IMR-90 (cell line): ENCODE data around the gene KRTAP5-4. TPM values are rescaled to one million over a fixed set of nuclear protein-coding genes. Genes with fewer than 3 reads are reported as not detected.

Experiments used
- ATAC-seq: fragments of 200-7000 bp; cut with Tn5 transposase; 2 replicates; pipeline ENCODE4 v1.9.1; 2020; ENCODE audit warnings: low read depth, mild to moderate bottlenecking, moderate library complexity
- BruUV-seq: library from RNA; stranded (reverse); fragments of 400-500 nt; replicated peaks from 2 replicates; lab custom pipeline; 2021; lab: Mats Ljungman, UMichigan
- CTCF ChIA-PET: fragments of 300-600 bp; formaldehyde crosslinking; extraction: SDS; loops from one replicate; lab custom pipeline; 2021; ENCODE audit warnings: antibody characterized with exemption; lab: Yijun Ruan, JAX
- POLR2A ChIA-PET: fragments of 300-600 bp; sonication (Branson Sonifier 250); formaldehyde crosslinking; loops from one replicate; lab custom pipeline; 2022; ENCODE audit warnings: antibody characterized with exemption; ENCODE audit not compliant: unreplicated experiment; lab: Charles Lee
- DNase-seq: peaks from one replicate; pipeline ENCODE4 v3.0.0; 2013
- H2AFZ ChIP-seq: replicated peaks from 2 replicates; pipeline ENCODE3; 2013; ENCODE audit warnings: low read length, mild to moderate bottlenecking; ENCODE audit not compliant: poor library complexity
- H2AK5ac ChIP-seq: 2 replicates; pipeline ENCODE4 v1.6.1; 2013; ENCODE audit warnings: low read depth, low read length, inconsistent platforms
- H2AK9ac ChIP-seq: replicated peaks from 2 replicates; pipeline ENCODE3; 2013; ENCODE audit warnings: mild to moderate bottlenecking, low read depth, low read length, moderate library complexity; ENCODE audit not compliant: poor library complexity
- H2BK120ac ChIP-seq: 2 replicates; pipeline ENCODE4 v1.6.1; 2013; ENCODE audit warnings: low read depth, low read length, inconsistent platforms
- H2BK15ac ChIP-seq: 3 replicates; pipeline ENCODE4 v1.6.1; 2013; ENCODE audit warnings: low read depth, low read length, inconsistent platforms
- H2BK20ac ChIP-seq: 2 replicates; pipeline ENCODE4 v1.6.1; 2013; ENCODE audit warnings: low read depth, mild to moderate bottlenecking, inconsistent platforms, low read length, moderate library complexity
- H2BK5ac ChIP-seq: 2 replicates; pipeline ENCODE4 v1.6.1; 2013; ENCODE audit warnings: mild to moderate bottlenecking, low read depth, low read length, inconsistent platforms; ENCODE audit not compliant: poor library complexity, severe bottlenecking
- H3K14ac ChIP-seq: replicated peaks from 2 replicates; pipeline ENCODE4 v1.6.1; 2013; ENCODE audit warnings: low read depth, low read length, inconsistent platforms
- H3K18ac ChIP-seq: 2 replicates; pipeline ENCODE4 v1.6.1; 2013; ENCODE audit warnings: low read depth, low read length, control low read depth
- H3K23ac ChIP-seq: 2 replicates; pipeline ENCODE4 v1.6.1; 2013; ENCODE audit warnings: low read depth, low read length, inconsistent platforms
- H3K27ac ChIP-seq: 2 replicates; pipeline ENCODE4 v1.5.1; 2013; ENCODE audit warnings: mild to moderate bottlenecking, control low read depth, low read length; ENCODE audit not compliant: insufficient read depth
- H3K27me3 ChIP-seq: 2 replicates; pipeline ENCODE4 v1.6.1; 2013; ENCODE audit warnings: low read length; ENCODE audit not compliant: control insufficient read depth, insufficient read depth
- H3K36me3 ChIP-seq: 2 replicates; pipeline ENCODE4 v1.6.1; 2013; ENCODE audit warnings: low read length, mixed read lengths; ENCODE audit not compliant: control insufficient read depth, insufficient read depth
- H3K4ac ChIP-seq: 2 replicates; pipeline ENCODE4 v1.6.1; 2013; ENCODE audit warnings: low read depth, low read length, inconsistent platforms
- H3K4me1 ChIP-seq: 2 replicates; pipeline ENCODE4 v1.6.1; 2013; ENCODE audit warnings: low read length, mixed read lengths; ENCODE audit not compliant: control insufficient read depth, insufficient read depth
- H3K4me2 ChIP-seq: 2 replicates; pipeline ENCODE4 v1.6.1; 2013; ENCODE audit warnings: low read depth, mild to moderate bottlenecking, control low read depth, low read length, moderate library complexity
- H3K4me3 ChIP-seq: 2 replicates; pipeline ENCODE4 v1.5.1; 2013; ENCODE audit warnings: low read depth, mild to moderate bottlenecking, control low read depth, low read length, moderate library complexity; ENCODE audit not compliant: insufficient read depth
- H3K56ac ChIP-seq: 2 replicates; pipeline ENCODE4 v1.6.1; 2013; ENCODE audit warnings: low read length, inconsistent platforms; ENCODE audit not compliant: insufficient read depth; ENCODE audit errors: extremely low read depth
- H3K79me1 ChIP-seq, 2 experiments: 2 replicates each; pipeline ENCODE4 v1.6.1; 2013; ENCODE audit warnings: low read length in 2 of 2, inconsistent platforms in 1 of 2, low read depth in 1 of 2
- H3K9ac ChIP-seq: 2 replicates; pipeline ENCODE4 v1.6.1; 2013; ENCODE audit warnings: low read depth, low read length, control low read depth
- H3K9me1 ChIP-seq: 2 replicates; pipeline ENCODE4 v1.6.1; 2013; ENCODE audit warnings: low read length, inconsistent platforms; ENCODE audit not compliant: insufficient read depth
- H3K9me3 ChIP-seq: 2 replicates; pipeline ENCODE4 v1.6.1; 2013; ENCODE audit warnings: low read length; ENCODE audit not compliant: control insufficient read depth, insufficient read depth
- H4K20me1 ChIP-seq: 2 replicates; pipeline ENCODE4 v1.6.1; 2013; ENCODE audit warnings: low read length, inconsistent platforms; ENCODE audit not compliant: insufficient read depth
- H4K5ac ChIP-seq: 2 replicates; pipeline ENCODE4 v1.6.1; 2013; ENCODE audit warnings: mild to moderate bottlenecking, low read depth, low read length, control low read depth
- H4K8ac ChIP-seq, 2 experiments: 2 replicates each; pipeline ENCODE4 v1.6.1; 2013; ENCODE audit warnings: low read depth in 2 of 2, low read length in 2 of 2, control low read depth in 1 of 2, inconsistent platforms in 1 of 2
- H4K91ac ChIP-seq: 2 replicates; pipeline ENCODE4 v1.6.1; 2013; ENCODE audit warnings: low read depth, low read length, inconsistent platforms; ENCODE audit not compliant: insufficient read depth
- BHLHE40 ChIP-seq: fragments of 150-350 bp; IDR thresholded peaks from 2 replicates; pipeline ENCODE4 v1.6.1; 2016; ENCODE audit warnings: mild to moderate bottlenecking, low read depth, low read length
- CEBPB ChIP-seq: IDR thresholded peaks from 2 replicates; pipeline ENCODE4 v1.6.1; 2012; ENCODE audit warnings: low read depth, low read length, improper control_type of control experiment
- CHD1 ChIP-seq: IDR thresholded peaks from 2 replicates; pipeline ENCODE4 v1.6.1; 2012; ENCODE audit warnings: low read depth, low read length, improper control_type of control experiment
- CTCF ChIP-seq: conservative IDR thresholded peaks from 2 replicates; pipeline ENCODE4 v1.5.1; 2012; ENCODE audit warnings: mild to moderate bottlenecking, low read depth, low read length, improper control_type of control experiment
- ELK1 ChIP-seq: fragments of 150-350 bp; IDR thresholded peaks from 2 replicates; pipeline ENCODE4 v1.6.1; 2016; ENCODE audit warnings: low read depth, mild to moderate bottlenecking, low read length, moderate library complexity, borderline replicate concordance
- FOS ChIP-seq: fragments of 150-350 bp; IDR thresholded peaks from 2 replicates; pipeline ENCODE4 v1.6.1; 2016; ENCODE audit warnings: low read depth, low read length
- MAFK ChIP-seq: IDR thresholded peaks from 2 replicates; pipeline ENCODE4 v1.6.1; 2012; ENCODE audit warnings: low read depth, low read length, improper control_type of control experiment
- MAZ ChIP-seq: IDR thresholded peaks from 2 replicates; pipeline ENCODE4 v1.6.1; 2012; ENCODE audit warnings: low read depth, mild to moderate bottlenecking, low read length, improper control_type of control experiment, moderate library complexity, borderline replicate concordance
- MXI1 ChIP-seq: IDR thresholded peaks from 2 replicates; pipeline ENCODE4 v1.6.1; 2012; ENCODE audit warnings: low read depth, mild to moderate bottlenecking, low read length, moderate library complexity, borderline replicate concordance
- NFE2L2 ChIP-seq: fragments of 150-350 bp; IDR thresholded peaks from 2 replicates; pipeline ENCODE4 v1.6.1; 2016; ENCODE audit warnings: low read depth, mild to moderate bottlenecking, low read length
- POLR2A ChIP-seq: IDR thresholded peaks from 2 replicates; pipeline ENCODE4 v1.6.1; 2012; ENCODE audit warnings: mild to moderate bottlenecking, low read depth, low read length
- RAD21 ChIP-seq: IDR thresholded peaks from 2 replicates; pipeline ENCODE4 v1.6.1; 2012; ENCODE audit warnings: low read length, improper control_type of control experiment
- RCOR1 ChIP-seq: IDR thresholded peaks from 2 replicates; pipeline ENCODE4 v1.6.1; 2012; ENCODE audit warnings: mild to moderate bottlenecking, low read length, improper control_type of control experiment; ENCODE audit not compliant: insufficient replicate concordance
- RFX5 ChIP-seq: IDR thresholded peaks from 2 replicates; pipeline ENCODE4 v1.8.0; 2012; ENCODE audit warnings: low read depth, mild to moderate bottlenecking, low read length, moderate library complexity
- SMC3 ChIP-seq: fragments of 150-350 bp; IDR thresholded peaks from 2 replicates; pipeline ENCODE4 v1.6.1; 2016; ENCODE audit warnings: low read depth, mild to moderate bottlenecking, antibody characterized with exemption, low read length, moderate library complexity
- USF2 ChIP-seq: fragments of 150-350 bp; IDR thresholded peaks from 2 replicates; pipeline ENCODE4 v1.6.1; 2017; ENCODE audit warnings: mild to moderate bottlenecking, antibody characterized with exemption, low read length, low read depth
- WGBS, 2 experiments: methylation state at CpG; one replicate each; pipeline versions ENCODE4 v1.1.5 to v1.1.7; 2013; ENCODE audit warnings: missing lambda C conversion rate in 2 of 2; ENCODE audit not compliant: insufficient read length in 1 of 2; ENCODE audit errors: extremely low coverage in 2 of 2; 5-methylcytosine and 5-hydroxymethylcytosine counted together
- dilution Hi-C: fragments of 300-500 bp; cut with HindIII; formaldehyde crosslinking; loops from one replicate; pipeline ENCODE4 v1.14.3; 2018; ENCODE audit warnings: low sequenced_read_pairs; ENCODE audit not compliant: unreplicated experiment
- in situ Hi-C: fragments of 300-500 bp; cut with MboI; formaldehyde crosslinking; loops from 3 replicates; pipeline ENCODE4 v1.14.3; 2019; ENCODE audit warnings: low sequenced_read_pairs, inconsistent platforms, mixed read lengths
- intact Hi-C: fragments of 100-400 bp; cut with micrococcal nuclease; formaldehyde crosslinking; loops from 2 replicates; pipeline ENCODE4 v1.10.0; 2022
- polyA plus RNA-seq, 3 experiments: library from polyadenylated mRNA; depleted of rRNA; stranded (reverse); fragments of >200 nt; gene quantifications; 2 replicates each; pipeline ENCODE4 v1.2.3, GENCODE V29; 2012; ENCODE audit warnings: low replicate concordance in 1 of 3
- total RNA-seq: library from RNA; depleted of rRNA; stranded (reverse); fragments of >200 nt; gene quantifications from 2 replicates; pipeline ENCODE4 v1.2.3, GENCODE V29; 2012

KRTAP5-4 gene
- total and polyA plus RNA-seq, 2 of the 4 experiments (the other 2 are of a cell fraction), result not detected

- Histone ChIP-seq H2BK20ac (no peak overlapping the region), H3K9ac (no peak overlapping the region), H3K56ac (no peak overlapping the region), H2BK5ac (no peak overlapping the region), H3K9me3 (no peaks in the 10 kb centered on the region), H3K4me1 (no peaks in the 10 kb centered on the region), H2BK120ac (no peak overlapping the region), H4K8ac (no peak overlapping the region), H3K79me1 (no peaks in the 10 kb centered on the region), H3K27ac (no peak overlapping the region), H3K4ac (no peak overlapping the region), H3K4me2 (no peak overlapping the region), H3K23ac (no peak overlapping the region), H3K9me1 (no peaks in the 10 kb centered on the region), H4K20me1 (no peaks in the 10 kb centered on the region), H2BK15ac (no peak overlapping the region), H3K36me3 (no peaks in the 10 kb centered on the region), H4K5ac (no peak overlapping the region), H3K4me3 (no peak overlapping the region), H3K14ac (no peak overlapping the region), H4K91ac (no peak overlapping the region), H3K27me3 (peaks cover 46% of the 10 kb centered on the region), H2AK9ac (no peak overlapping the region), H3K18ac (no peak overlapping the region), H2AFZ (no peak overlapping the region), H2AK5ac (no peak overlapping the region)
- intact Hi-C loops (no loop called here), dilution Hi-C loops (no loop called here), in situ Hi-C loops (no loop called here)
- POLR2A ChIA-PET, result no interaction called here
- no peak for TF ChIP-seq USF2
- no peak for TF ChIP-seq RCOR1
- no peak for TF ChIP-seq POLR2A
- no peak for TF ChIP-seq MAFK
- no peak for TF ChIP-seq FOS
- TF ChIP-seq SMC3, result no peak
- TF ChIP-seq RAD21, result no peak
- TF ChIP-seq CTCF, result no peak
- TF ChIP-seq CEBPB, result no peak
- no peak for TF ChIP-seq ELK1
- no peak for TF ChIP-seq MAZ
- TF ChIP-seq CHD1, result no peak
- no peak for TF ChIP-seq RFX5
- no peak for TF ChIP-seq NFE2L2
- no peak for TF ChIP-seq MXI1
- TF ChIP-seq BHLHE40, result no peak
- BruUV-seq, result no TSS peak
- DNase-seq (no peak), ATAC-seq (no peak)
- CTCF ChIA-PET, result interaction anchor here (0.8 kb wide), 1 partner anchor 10 kb away, joined by 3 read pairs; no protein-coding TSS in a partner anchor
- 96% methylated on average over 12 of the region's 20 CpGs; no CpG with 5 or more reads in 1 of the 2 experiments for WGBS, 2 experiments
These were observed 21.3 kb upstream of the KRTAP5-4 start for GRCh38 chr11:1643146-1643690.
